SK-N-SH (cell line): ENCODE results near the gene ZNF502. TPM values are rescaled to one million over a fixed set of nuclear protein-coding genes. Genes with fewer than 3 reads are reported as not detected.

ENCODE experiments used
- CTCF ChIA-PET: fragments of 300-600, 350-600 bp; formaldehyde crosslinking; extraction: SDS; loops from one replicate; lab custom pipeline; 2021; lab: Yijun Ruan, JAX
- POLR2A ChIA-PET: fragments of 350-600 bp; sonication (Branson Sonifier 250); formaldehyde crosslinking; extraction: SDS; loops from one replicate; lab custom pipeline; 2020; ENCODE audit warnings: antibody characterized with exemption, inconsistent platforms; lab: Yijun Ruan, JAX
- DNase-seq: peaks from one replicate; pipeline ENCODE4 v3.0.0; 2012
- H2AFZ ChIP-seq: fragments of 200-600 bp; sonication (generic); 2 replicates; pipeline ENCODE4 v1.8.1; 2016; ENCODE audit warnings: antibody characterized with exemption, mild to moderate bottlenecking, low read depth
- H3F3A ChIP-seq: fragments of 200-600 bp; sonication (generic); replicated peaks from 2 replicates; pipeline ENCODE3; 2016; ENCODE audit warnings: antibody characterized with exemption, mild to moderate bottlenecking; ENCODE audit not compliant: insufficient read depth
- H3K27ac ChIP-seq, 2 experiments: fragments of 200-500 bp in 1 of 2; fragments of 200-600 bp in 1 of 2; sonication (Bioruptor generic) in 1 of 2; sonication (generic), shearing (Covaris generic) in 1 of 2; 2 replicates each; pipeline versions ENCODE4 v1.5.1 to v1.6.1; 2014 to 2016; ENCODE audit warnings: low read depth in 2 of 2, inconsistent platforms in 1 of 2, low read length in 1 of 2, mild to moderate bottlenecking in 1 of 2, mixed read lengths in 1 of 2
- H3K27me3 ChIP-seq: fragments of 200-600 bp; sonication (generic), shearing (Covaris generic); 2 replicates; pipeline ENCODE4 v1.6.1; 2016; ENCODE audit warnings: mixed run types; ENCODE audit not compliant: insufficient read depth
- H3K36me3 ChIP-seq, 2 experiments: fragments of 200-500 bp in 1 of 2; fragments of 200-600 bp in 1 of 2; sonication (Bioruptor generic) in 1 of 2; sonication (generic) in 1 of 2; replicated peaks in 1 of 2; 2 replicates each; pipeline versions ENCODE3 to v1.5.1; 2014 to 2016; ENCODE audit warnings: low read length in 1 of 2, mild to moderate bottlenecking in 1 of 2; ENCODE audit not compliant: insufficient read depth in 2 of 2, control insufficient read depth in 1 of 2
- H3K4me1 ChIP-seq, 2 experiments: fragments of 200-500 bp in 1 of 2; fragments of 200-600 bp in 1 of 2; sonication (Bioruptor generic) in 1 of 2; sonication (generic), shearing (Covaris generic) in 1 of 2; 2 replicates each; pipeline versions ENCODE4 v1.5.1 to v1.6.1; 2014 to 2016; ENCODE audit warnings: low read depth in 1 of 2, low read length in 1 of 2, mixed run types in 1 of 2; ENCODE audit not compliant: insufficient read depth in 2 of 2, control insufficient read depth in 1 of 2
- H3K4me2 ChIP-seq: fragments of 200-600 bp; sonication (generic), shearing (Covaris generic); 2 replicates; pipeline ENCODE4 v1.6.1; 2017; ENCODE audit warnings: mixed run types
- H3K4me3 ChIP-seq, 2 experiments: fragments of 200-500 bp in 1 of 2; fragments of 200-600 bp in 1 of 2; sonication (Bioruptor generic) in 1 of 2; sonication (generic), shearing (Covaris generic) in 1 of 2; 2 replicates each; pipeline versions ENCODE4 v1.5.1 to v1.8.1; 2014 to 2016; ENCODE audit warnings: low read depth in 2 of 2, inconsistent platforms in 1 of 2, low read length in 1 of 2, mild to moderate bottlenecking in 1 of 2, mixed read lengths in 1 of 2, moderate library complexity in 1 of 2
- H3K79me2 ChIP-seq: fragments of 200-600 bp; sonication (generic); 2 replicates; pipeline ENCODE4 v1.8.1; 2017; ENCODE audit warnings: mild to moderate bottlenecking; ENCODE audit not compliant: insufficient read depth
- H3K9ac ChIP-seq: fragments of 200-600 bp; sonication (generic); 2 replicates; pipeline ENCODE4 v1.6.1; 2017; ENCODE audit warnings: mixed run types
- H3K9me2 ChIP-seq: fragments of 200-600 bp; sonication (generic); 2 replicates; pipeline ENCODE4 v1.6.1; 2017; ENCODE audit warnings: mixed run types
- H3K9me3 ChIP-seq: fragments of 200-600 bp; sonication (generic); 2 replicates; pipeline ENCODE4 v1.6.1; 2017; ENCODE audit warnings: mixed run types, mild to moderate bottlenecking, moderate library complexity
- H4K20me1 ChIP-seq: fragments of 200-600 bp; sonication (generic); 2 replicates; pipeline ENCODE4 v1.6.1; 2017; ENCODE audit warnings: mild to moderate bottlenecking, mixed run types; ENCODE audit not compliant: insufficient read depth
- CHD2 ChIP-seq: fragments of 150-350 bp; IDR thresholded peaks from 2 replicates; pipeline ENCODE4 v1.6.1; 2018; ENCODE audit warnings: low read length; ENCODE audit not compliant: partially characterized antibody
- CTCF ChIP-seq: fragments of 200-600 bp; sonication (generic); IDR thresholded peaks from 2 replicates; pipeline ENCODE4 v1.6.1; 2017; ENCODE audit warnings: antibody characterized with exemption, mild to moderate bottlenecking, moderate library complexity
- ELF1 ChIP-seq: IDR thresholded peaks from 2 replicates; pipeline ENCODE4 v1.4.0; 2012
- EP300 ChIP-seq, 2 experiments: IDR thresholded peaks; 2 replicates each; pipeline versions ENCODE4 v1.4.0 to v1.6.1; 2012; ENCODE audit warnings: borderline replicate concordance in 1 of 2, low read depth in 1 of 2, low read length in 1 of 2
- EZH2phosphoT487 ChIP-seq: fragments of 200-600 bp; sonication (generic); IDR thresholded peaks from 2 replicates; pipeline ENCODE4 v1.6.1; 2017; ENCODE audit warnings: low read depth, mixed run types, mild to moderate bottlenecking, antibody characterized with exemption, moderate library complexity, borderline replicate concordance
- FOSL2 ChIP-seq: IDR thresholded peaks from 2 replicates; pipeline ENCODE4 v1.4.0; 2012; ENCODE audit warnings: low read depth, mild to moderate bottlenecking, moderate library complexity, borderline replicate concordance
- FOXM1 ChIP-seq: IDR thresholded peaks from 2 replicates; pipeline ENCODE4 v1.4.0; 2012; ENCODE audit warnings: low read depth, mild to moderate bottlenecking
- GABPA ChIP-seq: IDR thresholded peaks from 2 replicates; pipeline ENCODE4 v1.4.0; 2012; ENCODE audit warnings: low read depth, mild to moderate bottlenecking
- GATA2 ChIP-seq: sonication (generic); formaldehyde crosslinking; IDR thresholded peaks from 2 replicates; pipeline ENCODE4 v1.5.0; 2020; ENCODE audit warnings: mild to moderate bottlenecking, missing genetic modification reagents
- IRF3 ChIP-seq: fragments of 150-350 bp; IDR thresholded peaks from 2 replicates; pipeline ENCODE4 v1.6.1; 2016; ENCODE audit warnings: mild to moderate bottlenecking, low read depth, low read length
- JUND ChIP-seq: IDR thresholded peaks from 2 replicates; pipeline ENCODE4 v1.4.0; 2012
- MAX ChIP-seq: IDR thresholded peaks from 2 replicates; pipeline ENCODE4 v1.4.0; 2012; ENCODE audit warnings: low read depth
- MEF2A ChIP-seq: IDR thresholded peaks from 2 replicates; pipeline ENCODE4 v1.4.0; 2012; ENCODE audit warnings: low read depth, borderline replicate concordance
- MXI1 ChIP-seq: IDR thresholded peaks from 2 replicates; pipeline ENCODE4 v1.6.1; 2012; ENCODE audit warnings: mild to moderate bottlenecking, low read depth, low read length, improper control_type of control experiment
- NFIC ChIP-seq: IDR thresholded peaks from 2 replicates; pipeline ENCODE4 v1.4.0; 2012; ENCODE audit warnings: borderline replicate concordance
- NRF1 ChIP-seq: IDR thresholded peaks from 2 replicates; pipeline ENCODE4 v1.6.1; 2012; ENCODE audit warnings: low read depth, mild to moderate bottlenecking, low read length
- POLR2AphosphoS5 ChIP-seq: IDR thresholded peaks from 2 replicates; pipeline ENCODE4 v1.6.1; 2012; ENCODE audit warnings: low read depth, low read length
- RCOR1 ChIP-seq: fragments of 150-350 bp; IDR thresholded peaks from 2 replicates; pipeline ENCODE4 v1.6.1; 2017; ENCODE audit warnings: antibody characterized with exemption, low read length
- RFX5 ChIP-seq: IDR thresholded peaks from 2 replicates; pipeline ENCODE4 v1.6.1; 2012; ENCODE audit warnings: mild to moderate bottlenecking, improper control_type of control experiment, low read length
- RXRA ChIP-seq: IDR thresholded peaks from 2 replicates; pipeline ENCODE4 v1.4.0; 2012; ENCODE audit warnings: low read depth, mild to moderate bottlenecking, borderline replicate concordance
- SIN3A ChIP-seq: IDR thresholded peaks from 2 replicates; pipeline ENCODE4 v1.6.1; 2012; ENCODE audit warnings: low read depth, mild to moderate bottlenecking, low read length, moderate library complexity, borderline replicate concordance
- SMC3 ChIP-seq: IDR thresholded peaks from 2 replicates; pipeline ENCODE4 v1.6.1; 2012; ENCODE audit warnings: low read depth, low read length, improper control_type of control experiment
- TAF1 ChIP-seq: IDR thresholded peaks from 2 replicates; pipeline ENCODE4 v1.6.1; 2012; ENCODE audit warnings: low read depth, mild to moderate bottlenecking, low read length, moderate library complexity, borderline replicate concordance
- TCF12 ChIP-seq: IDR thresholded peaks from 2 replicates; pipeline ENCODE4 v1.4.0; 2012
- TEAD4 ChIP-seq: IDR thresholded peaks from 2 replicates; pipeline ENCODE4 v1.4.0; 2012; ENCODE audit warnings: mild to moderate bottlenecking, borderline replicate concordance; ENCODE audit not compliant: insufficient read depth
- USF1 ChIP-seq: IDR thresholded peaks from 2 replicates; pipeline ENCODE4 v1.4.0; 2012; ENCODE audit warnings: low read depth, borderline replicate concordance
- YY1 ChIP-seq: IDR thresholded peaks from 2 replicates; pipeline ENCODE4 v1.4.0; 2012; ENCODE audit warnings: low read depth, mild to moderate bottlenecking
- ZBTB33 ChIP-seq: IDR thresholded peaks from 2 replicates; pipeline ENCODE4 v1.4.0; 2012; ENCODE audit warnings: low read depth, borderline replicate concordance
- WGBS: methylation state at CpG from one replicate; pipeline ENCODE4 v1.1.6; 2017; ENCODE audit warnings: low lambda C conversion rate; 5-methylcytosine and 5-hydroxymethylcytosine counted together
- polyA plus RNA-seq, 3 experiments: library from polyadenylated mRNA; depleted of rRNA; stranded (reverse); fragments of >200 nt; gene quantifications; 2 replicates each; pipeline ENCODE4 v1.2.3, GENCODE V29; 2012
- TF ChIP-seq, protein P1 (sequence below): IDR thresholded peaks from 2 replicates; pipeline ENCODE4; 2012

Gene ZNF502
- polyA plus RNA-seq, 1 of the 3 experiments (the other 2 are of a cell fraction), result 2.1 TPM

- Histone ChIP-seq H3K4me1 (no peaks in the 10 kb centered on the region; a peak in 1 of 4 replicates), H2AFZ (peak within 1 kb of the TSS; percentile 92), H3K9me3 (peaks cover 24% of the 10 kb centered on the region), H3K36me3 (peaks cover 23 to 27% of the 10 kb centered on the region in 2 experiments), H3K9ac (peak within 1 kb of the TSS; percentile 42), H3K9me2 (no peaks in the 10 kb centered on the region), H3F3A (no peaks in the 10 kb centered on the region), H3K27ac (peak within 1 kb of the TSS in 1 of 2 experiments; percentile 64; a peak in 1 of 4 replicates), H3K4me2 (peak within 1 kb of the TSS; percentile 48), H3K79me2 (no peaks in the 10 kb centered on the region), H3K27me3 (no peaks in the 10 kb centered on the region), H4K20me1 (no peaks in the 10 kb centered on the region), H3K4me3 (peak within 1 kb of the TSS; percentile 65 to 69)
- ChIA-PET POLR2A (interaction anchor here (0.7 to 1.6 kb wide), 4 partner anchors 16 to 391 kb away, joined by 4 to 34 read pairs (median 5); partner anchors contain the start of genes KIAA1143, KIF15, ZNF502 and ZNF660), CTCF (interaction anchor here (1.1 to 2.9 kb wide), 4 partner anchors 12 to 406 kb away, joined by 4 to 23 read pairs (median 4); partner anchors contain the start of gene ZNF502)
- peak; percentile 91 for DNase-seq
- WGBS, result 21% methylated on average over 27 of the region's 46 CpGs
- no peak for TF ChIP-seq RFX5
- no peak for TF ChIP-seq USF1
- no peak for TF ChIP-seq SIN3A
- TF ChIP-seq TAF1, result peak; percentile 61; the same call in 1 of the 2 replicates
- peak; percentile 77 for TF ChIP-seq CHD2
- no peak for TF ChIP-seq EZH2phosphoT487
- no peak for TF ChIP-seq ZBTB33
- TF ChIP-seq MAX, result peak; percentile 67
- TF ChIP-seq CTCF, result no peak
- TF ChIP-seq FOSL2, result no peak
- TF ChIP-seq, protein P1, sequence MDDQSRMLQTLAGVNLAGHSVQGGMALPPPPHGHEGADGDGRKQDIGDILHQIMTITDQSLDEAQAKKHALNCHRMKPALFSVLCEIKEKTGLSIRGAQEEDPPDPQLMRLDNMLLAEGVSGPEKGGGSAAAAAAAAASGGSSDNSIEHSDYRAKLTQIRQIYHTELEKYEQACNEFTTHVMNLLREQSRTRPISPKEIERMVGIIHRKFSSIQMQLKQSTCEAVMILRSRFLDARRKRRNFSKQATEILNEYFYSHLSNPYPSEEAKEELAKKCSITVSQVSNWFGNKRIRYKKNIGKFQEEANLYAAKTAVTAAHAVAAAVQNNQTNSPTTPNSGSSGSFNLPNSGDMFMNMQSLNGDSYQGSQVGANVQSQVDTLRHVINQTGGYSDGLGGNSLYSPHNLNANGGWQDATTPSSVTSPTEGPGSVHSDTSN, result no peak
- peak; percentile 56; the same call in 1 of the 2 replicates for TF ChIP-seq MXI1
- TF ChIP-seq YY1, result no peak
- no peak for TF ChIP-seq JUND
- TF ChIP-seq RXRA, result no peak
- TF ChIP-seq TCF12, result no peak
- TF ChIP-seq TEAD4, result no peak
- TF ChIP-seq GATA2 (CRISPR knock-in tag), result no peak
- TF ChIP-seq RCOR1, result no peak
- TF ChIP-seq POLR2AphosphoS5, result peak; percentile 43; the same call in 1 of the 2 replicates
- TF ChIP-seq GABPA, result peak; percentile 76
- TF ChIP-seq MEF2A, result no peak
- TF ChIP-seq IRF3, result no peak
- no peak for TF ChIP-seq SMC3
- no peak for TF ChIP-seq NFIC
- no peak for TF ChIP-seq FOXM1
- TF ChIP-seq NRF1, result no peak
- TF ChIP-seq EP300 (IDR thresholded peaks at IDR 0.05; ENCODE audit: borderline replicate concordance in 1 of 2, low read depth in 1 of 2, low read length in 1 of 2), result no peak
- peak; percentile 59 for TF ChIP-seq ELF1
Measured at GRCh38 chr3:44729384-44729910, 17.0 kb downstream of the ZNF502 start, which contains the start of gene ZNF501. TSS of gene ZNF501 (plus strand) at chr3:44729635. CDS start at chr3:44734422, 4,787 bp downstream.
